NCI-H82 (cell line): ENCODE results near the gene RORC.

ENCODE experiments used
- DNase-seq: peaks from one replicate; lab custom pipeline; 2025; lab: John Stamatoyannopoulos, UW

Gene RORC

DNA sequence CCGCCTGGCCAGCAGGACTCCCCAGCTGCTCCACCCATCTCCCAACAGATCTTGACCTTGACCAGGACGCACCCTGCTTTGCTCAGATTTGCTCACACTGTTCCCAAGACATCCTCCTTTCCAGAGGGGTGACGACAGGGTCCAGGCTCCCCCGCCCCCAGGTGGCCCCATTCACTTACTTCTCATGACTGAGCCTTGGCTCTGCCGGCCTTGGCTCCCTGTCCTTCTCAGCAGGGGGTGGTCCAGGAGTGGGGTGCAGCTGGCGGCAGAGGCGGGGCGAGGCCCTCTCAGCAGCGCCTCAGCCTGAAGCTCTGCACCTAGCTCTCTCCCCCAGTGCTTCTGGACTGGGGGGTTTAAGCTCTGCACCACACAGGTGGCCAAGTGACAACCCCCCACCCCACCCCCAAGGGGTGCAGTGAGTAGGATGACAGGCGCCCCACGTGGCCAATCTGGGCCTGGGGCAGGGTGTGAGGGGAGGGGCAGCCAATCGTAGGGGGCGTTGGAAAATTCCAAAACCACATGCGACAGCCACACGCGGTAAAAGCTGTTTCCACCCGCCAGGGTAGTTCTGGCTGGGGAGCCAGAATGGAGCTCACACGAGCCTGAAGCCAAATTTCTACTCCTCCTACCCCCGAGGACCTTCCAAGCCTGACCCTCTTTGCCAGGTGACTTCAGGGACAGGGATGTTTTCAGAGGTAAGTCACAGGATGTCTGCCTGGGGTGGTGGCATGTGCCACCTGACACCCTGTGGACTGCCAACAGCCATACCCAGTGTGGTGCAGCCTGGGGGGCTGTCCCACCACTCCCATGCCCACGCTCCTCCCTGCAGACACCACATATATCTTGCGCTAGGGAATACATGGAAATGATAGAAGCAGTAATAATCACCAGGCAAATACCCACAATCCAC lies 5.6 kb downstream of the RORC start:
- no peak for DNase-seq

DNA sequence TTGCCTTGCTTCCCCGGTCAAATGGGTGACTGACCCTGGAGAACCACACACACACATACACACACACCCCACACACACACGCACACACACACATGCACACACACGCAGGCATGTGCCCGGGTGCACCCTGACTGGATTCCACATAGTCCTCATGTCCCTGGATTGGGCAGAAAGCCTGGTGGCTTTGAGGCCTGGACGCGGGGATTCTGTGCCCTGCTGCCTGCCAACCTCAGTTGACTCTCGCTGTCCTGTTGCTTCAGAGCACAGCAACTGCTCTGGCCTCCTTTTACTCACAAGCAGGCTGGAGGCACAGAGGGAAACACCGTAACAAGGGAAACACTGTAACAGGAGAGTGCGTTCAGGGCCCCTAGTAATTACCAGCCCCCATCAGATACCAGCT lies 6.4 kb downstream of the RORC start:
- DNase-seq = no peak

DNA sequence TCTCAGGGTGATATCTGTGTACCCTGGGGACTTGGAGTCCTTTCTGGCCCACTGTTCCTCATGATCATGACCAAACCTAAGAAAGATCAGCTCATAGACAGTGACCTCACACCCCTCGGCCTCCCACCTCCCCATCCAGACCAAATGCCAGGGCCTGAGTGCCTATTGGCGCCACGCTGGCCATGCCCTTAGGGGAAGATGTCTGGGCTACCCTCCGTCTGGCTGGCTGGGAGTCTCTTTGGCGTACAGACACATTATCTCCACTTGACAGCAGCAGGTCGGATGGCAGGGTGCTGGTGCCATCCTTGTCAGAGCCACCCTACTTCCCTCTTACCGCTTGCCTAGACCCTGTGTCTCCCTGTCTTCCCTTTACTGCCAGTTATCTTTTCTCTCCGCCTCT lies 8.4 kb downstream of the RORC start:
- DNase-seq = no peak

DNA sequence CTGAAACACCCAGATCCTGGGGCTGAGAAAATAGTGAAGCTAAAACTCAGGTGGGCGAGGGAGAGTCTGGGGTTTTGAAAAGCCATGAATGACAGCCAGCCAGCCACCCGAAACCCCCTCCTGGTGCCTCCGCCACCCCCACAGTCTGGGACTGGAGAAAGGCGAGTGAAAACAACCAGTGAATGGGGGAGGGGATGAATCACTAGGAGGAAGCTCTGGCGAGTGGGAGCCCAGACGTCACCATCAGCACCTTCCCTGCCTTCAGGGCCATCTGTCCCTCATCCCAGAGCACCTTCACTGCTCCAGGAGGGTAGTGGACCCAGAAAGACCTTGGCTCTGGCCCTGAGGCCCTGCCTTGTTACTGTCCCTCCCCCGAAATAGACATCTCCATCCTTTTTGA lies 9.2 kb downstream of the RORC start:
- peak; percentile 19 for DNase-seq

DNA sequence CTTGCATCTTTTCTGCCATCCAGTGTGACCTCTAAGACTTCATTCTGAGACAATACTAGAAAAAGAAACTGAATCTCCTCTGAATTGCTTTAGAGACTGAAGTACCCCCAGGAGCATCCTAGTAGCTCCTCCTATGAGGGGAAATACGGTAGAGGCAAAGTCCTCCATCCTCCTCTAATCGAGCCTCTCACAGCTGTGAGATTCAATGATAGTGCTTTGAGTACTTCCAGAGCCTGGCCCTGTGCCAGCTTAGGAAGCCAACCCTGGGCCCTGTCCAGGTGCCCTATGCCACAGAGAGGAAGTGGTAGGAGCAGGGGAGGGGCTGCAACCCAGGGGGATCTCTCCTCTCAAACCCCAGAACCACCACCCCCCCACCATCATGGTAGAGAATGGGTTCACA lies 10.7 kb downstream of the RORC start:
- no peak for DNase-seq

DNA sequence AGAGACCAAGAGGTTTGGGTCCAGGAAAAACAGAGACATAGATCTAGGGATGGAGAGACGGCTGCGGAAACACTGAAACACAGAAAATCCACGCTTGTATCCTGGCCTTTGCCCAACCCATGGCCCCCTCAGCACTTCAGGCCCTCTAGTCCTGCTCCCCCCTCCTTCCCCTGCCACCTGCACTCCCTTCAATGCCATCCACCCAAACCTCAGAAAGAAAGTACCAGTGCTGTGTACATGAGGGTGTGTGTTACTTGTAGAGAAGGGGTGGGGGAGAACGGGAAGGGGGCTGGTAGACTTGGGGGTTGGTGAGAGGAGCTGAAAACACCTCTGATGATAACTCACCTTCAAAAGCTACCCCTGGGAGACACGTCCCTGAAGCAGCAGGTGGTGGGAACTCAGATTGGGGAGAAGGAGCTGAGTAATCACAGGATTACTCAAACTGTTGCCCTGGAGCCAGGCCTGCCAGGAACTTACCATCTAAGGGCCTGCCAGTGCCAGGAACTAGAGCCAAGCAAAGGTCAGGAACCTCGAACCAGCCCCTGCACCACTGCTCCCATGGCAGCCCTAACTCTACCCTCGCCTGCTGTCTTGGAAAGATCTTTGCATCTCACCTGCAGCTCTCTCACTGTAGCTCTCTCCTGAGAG lies 11.5 kb downstream of the RORC start:
- DNase-seq = no peak

DNA sequence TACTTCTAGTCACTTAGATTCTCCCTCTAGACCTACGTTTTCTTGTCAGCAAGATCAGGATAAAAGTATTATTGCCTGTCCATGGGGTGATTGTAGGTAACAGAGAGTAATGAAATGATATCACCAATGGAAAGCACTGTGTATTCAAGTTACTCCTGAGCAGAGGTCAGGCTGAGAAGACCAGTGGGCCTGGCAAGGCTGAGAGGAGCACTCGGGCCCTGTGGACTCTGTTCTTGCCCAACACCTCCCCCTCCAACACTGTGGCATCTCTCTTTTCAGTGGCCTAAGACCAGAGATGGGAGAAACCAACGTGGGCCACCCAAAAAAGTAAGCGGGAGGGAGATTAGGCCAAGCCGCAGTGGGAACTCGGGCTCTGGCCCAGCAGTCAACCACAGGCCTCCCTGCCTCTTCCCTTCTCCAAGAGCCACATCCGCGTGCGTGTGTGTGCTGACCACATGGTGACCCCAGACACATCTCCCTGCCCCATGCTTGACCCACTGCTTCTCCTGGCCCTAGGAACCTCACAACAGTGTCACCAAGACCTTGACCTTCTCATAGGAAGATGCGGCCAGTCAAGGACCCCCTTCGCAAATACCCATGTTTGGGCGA lies 12.3 kb downstream of the RORC start:
- DNase-seq = no peak

DNA sequence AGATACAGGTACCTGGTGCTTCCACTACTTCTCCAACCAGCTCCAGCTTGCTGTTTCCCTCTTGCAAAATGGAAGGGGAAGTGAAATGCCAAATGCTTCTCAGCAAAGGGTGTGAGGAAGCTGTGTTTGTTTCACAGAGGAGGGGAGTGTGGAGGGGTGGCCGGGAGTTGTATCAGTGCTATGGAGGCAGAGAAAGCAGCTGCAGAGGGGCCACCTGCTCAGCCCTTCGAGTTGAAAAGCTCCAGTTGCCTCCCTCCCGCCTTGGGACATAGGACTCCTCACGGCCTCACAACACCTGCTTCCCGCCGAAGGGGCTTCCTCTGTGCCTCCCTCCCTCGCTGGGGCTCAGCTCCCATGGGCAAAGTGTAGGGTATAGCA lies 14.3 kb downstream of the RORC start:
- DNase-seq = no peak

DNA sequence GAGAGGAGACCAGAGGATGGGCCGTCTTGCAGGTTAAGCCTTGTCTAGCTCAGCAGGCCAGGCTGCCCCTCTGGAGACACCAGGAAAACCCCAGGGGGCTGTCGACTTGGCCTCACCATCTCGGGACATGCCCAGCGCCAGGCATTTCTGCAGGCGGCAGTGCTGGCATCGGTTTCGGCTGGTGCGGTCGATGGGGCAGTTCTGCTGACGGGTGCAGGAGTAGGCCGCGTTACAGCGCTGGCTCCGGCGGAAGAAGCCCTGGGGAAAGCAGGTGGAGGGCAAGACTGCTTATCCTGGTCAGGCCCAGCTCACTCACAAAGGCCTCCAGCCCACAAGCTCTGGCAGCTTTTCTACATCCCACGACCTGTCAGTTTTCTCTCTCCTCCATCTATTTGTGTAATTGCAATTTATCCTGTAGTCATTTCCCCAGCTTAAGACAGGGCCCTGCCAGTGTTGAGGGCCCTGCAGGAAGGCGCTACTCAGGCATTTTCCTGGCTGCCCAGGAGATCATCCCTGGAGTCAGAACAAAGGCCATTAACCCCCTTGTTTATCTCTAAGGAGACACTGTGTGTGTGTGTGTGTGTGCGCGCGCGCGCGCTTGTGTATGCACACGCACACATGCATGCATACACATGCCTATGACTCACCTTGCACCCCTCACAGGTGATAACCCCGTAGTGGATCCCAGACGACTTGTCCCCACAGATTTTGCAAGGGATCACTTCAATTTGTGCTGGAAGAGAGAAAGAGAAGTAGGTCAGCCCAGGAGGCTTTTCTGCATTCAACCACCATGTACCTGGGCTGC lies 14.9 kb downstream of the RORC start:
- DNase-seq = no peak

DNA sequence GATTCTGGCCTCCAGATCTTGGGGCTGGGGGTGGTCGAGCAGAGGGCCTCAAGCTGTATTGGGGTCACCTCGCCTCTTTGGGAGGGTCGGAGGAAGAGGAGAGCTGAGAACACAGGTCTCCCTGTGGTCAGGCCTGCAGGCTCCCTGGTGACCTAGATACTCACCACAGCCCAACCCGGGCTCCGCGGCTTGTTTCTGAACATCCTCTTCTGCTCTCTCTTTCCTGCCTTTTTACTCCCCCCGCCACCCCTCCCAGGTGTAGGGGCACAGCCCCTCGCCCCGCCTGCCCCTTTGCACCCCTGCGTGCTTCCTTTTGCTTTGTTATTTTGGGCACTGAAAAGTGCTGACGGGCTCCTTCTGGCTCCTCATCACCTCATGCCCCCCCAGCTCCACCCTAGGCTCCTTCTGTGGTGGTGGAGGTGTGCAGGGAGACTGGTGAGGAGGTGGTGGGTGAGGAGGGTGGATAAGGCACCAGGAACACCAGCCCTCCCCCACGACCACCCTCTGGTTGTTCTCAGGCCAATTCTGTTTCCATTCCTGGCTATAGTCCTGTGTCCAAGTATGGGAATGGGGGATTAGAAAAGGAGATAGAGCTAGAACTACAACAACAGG lies 15.8 kb downstream of the RORC start:
- no peak for DNase-seq

DNA sequence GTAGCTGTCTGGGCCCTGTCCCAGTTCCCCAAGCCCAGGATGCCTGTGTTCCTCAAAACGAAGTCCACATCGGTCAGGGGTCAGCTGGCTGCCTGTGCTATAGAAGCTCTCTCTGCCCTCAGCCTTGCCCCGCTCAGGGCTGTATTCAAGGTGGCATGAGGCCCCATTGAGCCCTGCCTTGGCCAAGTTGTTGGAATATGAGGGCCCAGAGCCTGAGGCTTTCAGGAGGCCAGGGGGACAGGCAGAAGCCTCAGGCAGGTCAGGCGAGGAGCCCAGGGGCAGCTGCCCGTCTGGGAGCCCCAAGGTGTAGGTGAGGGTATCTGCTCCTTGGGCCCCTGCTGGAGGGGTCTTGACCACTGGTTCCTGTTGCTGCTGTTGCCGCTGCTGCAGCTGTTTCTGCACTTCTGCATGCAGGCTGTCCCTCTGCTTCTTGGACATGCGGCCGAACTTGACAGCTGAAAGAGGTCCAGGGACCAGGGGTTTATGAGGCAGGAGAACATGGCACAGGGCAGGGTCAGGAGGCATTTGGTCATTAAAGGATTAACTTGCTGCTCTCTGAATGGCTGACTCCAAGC lies 16.5 kb downstream of the RORC start:
- DNase-seq = no peak

DNA sequence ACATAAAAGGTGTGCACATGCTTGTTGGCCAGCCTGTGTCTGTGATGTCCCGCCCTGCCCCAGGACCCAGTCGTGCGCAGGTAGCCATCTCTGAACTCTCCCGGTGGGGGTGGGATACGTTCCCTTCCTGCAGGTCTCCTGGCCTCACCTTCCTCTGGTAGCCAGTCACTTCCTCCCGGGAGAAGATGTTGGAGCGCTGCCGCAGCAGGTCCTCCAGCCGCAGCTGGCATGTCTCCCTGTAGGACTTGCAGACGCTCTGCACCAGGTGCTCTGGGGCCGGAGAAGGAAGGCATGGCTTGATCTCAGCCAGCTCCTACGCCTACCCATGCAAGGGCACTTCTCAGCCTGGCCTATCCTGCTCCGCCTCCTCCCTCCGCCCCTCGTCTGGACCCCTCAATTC lies 17.2 kb downstream of the RORC start:
- no peak for DNase-seq

DNA sequence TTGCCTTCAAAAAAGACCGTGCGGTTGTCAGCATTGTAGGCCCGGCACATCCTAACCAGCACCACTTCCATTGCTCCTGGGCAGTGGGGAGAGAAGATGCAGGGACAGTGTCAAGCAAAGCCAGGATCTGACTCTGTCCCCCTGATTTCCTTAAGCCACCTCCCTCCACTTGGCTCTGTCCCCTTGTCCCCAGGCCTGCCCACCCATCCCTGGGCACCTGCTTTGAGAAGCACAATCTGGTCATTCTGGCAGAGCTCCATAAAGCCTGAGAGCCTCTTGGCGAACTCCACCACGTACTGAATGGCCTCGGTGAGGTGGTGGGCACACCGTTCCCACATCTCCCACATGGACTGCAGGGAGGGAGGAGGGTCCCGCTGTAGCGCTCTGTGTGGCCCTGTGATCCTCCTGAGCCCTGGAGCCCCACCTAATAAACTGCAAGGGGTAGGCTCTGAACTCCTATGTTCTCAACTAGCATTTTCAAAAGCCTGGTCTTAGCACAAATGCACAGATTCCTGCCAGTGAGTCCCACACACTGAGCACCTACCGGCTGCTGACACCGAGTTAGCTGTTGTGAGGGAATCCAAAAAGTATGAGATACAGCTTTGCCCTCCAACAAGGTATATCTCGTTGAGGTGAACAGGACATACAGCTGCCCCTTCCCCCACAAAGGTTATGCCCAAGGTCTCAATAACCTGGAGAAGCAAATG lies 18.2 kb downstream of the RORC start:
- no peak for DNase-seq

DNA sequence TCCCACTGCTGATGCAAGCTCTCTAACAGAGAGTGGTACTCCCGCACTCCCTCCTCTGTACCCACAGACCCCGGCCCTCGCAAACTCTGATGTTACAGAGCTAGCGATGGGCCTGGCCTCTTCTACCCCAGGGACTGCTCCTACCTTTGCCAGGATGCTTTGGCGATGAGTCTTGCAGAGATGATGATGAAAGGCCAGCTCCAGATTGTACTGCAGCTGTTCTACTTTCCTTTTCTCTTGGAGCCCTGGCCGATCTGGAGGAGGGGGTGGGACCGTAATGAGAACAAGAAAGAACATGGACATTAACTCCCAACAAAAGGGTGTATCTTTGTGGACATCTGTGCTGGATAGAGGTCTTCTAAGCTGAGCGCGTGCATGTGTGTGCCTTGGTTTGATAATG lies 20.4 kb downstream of the RORC start:
- no peak for DNase-seq

DNA sequence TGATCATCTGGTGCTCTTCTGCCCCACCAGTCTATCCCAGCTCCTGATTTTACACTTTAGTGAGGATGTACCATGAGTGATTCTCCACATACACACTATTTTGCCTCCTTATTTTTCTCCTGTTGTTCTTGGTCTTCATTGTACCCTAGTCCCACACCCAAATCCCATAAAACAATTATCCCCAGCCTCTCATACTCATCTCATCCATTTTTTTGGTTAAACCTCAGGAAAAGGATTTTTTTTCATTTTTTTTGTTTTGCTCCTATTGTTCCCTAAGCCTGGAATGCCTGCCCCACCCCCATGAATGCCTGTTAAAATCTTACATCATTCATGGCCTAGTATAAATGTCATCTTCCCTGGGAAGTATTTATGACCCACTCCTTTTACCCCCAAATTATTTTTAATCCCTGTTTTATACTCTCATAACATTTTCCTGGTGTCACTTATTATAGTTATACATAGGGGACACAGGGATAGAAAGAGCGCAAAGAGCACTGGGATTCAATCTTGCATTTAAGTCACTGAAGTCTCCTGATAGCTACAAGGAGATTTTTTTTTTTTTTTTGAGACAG lies 21.5 kb downstream of the RORC start:
- no peak for DNase-seq

DNA sequence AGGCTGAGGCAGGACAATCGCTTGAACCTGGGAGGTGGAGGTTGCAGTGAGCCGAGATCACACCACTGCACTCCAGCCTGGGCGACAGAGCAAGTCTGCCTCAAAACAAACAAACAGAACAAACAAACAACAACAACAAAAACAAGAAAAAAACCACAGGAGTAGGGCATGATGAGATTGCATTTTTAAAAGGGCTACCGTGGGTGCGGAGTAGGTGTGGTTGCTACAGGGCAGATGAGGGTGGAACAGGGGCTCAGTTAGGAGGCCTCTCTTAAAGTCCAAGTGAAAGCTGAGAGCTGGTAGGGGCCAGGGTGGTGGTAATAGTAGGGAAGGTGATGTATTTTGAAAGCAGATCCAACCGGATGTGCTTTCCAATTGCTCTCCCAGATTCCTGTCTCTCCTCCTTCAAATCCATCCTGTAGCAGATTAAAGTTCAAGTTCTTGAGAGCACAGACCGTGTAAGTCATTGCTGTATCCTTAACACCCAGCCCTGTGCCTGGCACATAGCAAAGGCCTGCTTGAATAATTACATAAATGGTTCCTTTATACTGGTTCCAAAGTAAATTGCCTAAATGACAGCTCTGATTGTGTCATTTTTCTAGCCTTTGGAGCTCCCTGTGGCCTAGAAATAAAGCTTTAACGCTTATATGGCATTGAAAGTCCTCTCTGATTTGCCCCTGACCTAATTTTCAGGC lies 22.2 kb downstream of the RORC start:
- DNase-seq = no peak

DNA sequence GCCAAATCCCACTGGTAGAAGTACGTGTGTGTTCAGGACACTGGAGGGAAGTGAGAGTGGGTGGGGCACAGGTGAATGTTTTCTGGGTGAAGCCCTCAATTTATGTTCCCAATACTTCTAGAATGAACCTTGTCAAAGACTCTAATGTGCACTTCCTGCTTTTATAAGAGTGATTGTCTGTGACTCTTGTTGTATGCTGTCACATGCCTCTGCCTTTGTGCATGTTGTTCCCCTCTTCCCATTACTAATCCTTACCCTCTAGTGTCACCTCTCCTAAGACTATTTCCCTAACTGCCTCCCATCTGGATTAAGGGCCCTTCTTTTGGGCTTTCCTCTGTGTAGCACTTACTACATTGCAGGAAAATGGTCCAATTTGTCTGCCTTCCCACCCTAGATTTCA lies 23.8 kb downstream of the RORC start:
- peak; percentile 28 for DNase-seq

DNA sequence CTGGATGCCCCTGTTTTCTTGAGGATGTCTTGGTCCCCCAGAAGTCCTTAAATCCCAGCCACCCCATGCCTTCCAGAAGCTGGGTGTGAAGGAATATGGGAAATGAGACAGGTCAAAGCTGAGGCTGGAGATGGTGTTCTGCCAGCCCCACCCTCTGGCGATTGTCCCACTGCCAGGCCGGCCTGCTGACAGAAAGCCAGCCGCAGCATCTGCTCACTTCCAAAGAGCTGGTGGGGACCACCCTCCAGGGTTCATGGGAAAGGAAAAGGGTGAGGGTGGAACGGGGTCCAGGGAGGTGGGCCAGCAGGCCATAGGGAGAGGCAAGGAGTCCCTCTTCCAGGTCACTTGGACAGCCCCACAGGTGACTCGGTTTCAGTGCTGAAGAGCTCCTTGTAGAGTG lies 24.5 kb downstream of the RORC start:
- DNase-seq = no peak

DNA sequence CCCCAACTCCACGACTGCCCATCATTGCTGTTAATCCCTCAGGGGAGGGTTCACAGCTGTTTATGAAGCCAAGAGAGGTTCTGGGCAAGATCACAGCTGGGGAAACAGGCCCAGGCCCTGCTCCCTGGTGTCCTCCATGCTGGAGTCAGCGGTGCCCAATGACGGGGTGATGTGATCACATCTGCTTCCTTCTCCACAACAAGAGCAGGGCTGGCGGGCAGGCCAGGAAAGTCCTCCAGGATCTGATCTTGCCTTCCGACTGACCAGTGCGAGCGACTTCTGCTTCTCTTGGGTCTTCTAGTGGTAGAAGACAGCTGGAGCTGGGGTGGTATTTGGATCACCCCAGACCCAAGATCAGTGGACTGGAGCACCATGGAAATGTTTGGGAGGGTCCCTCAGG lies 25.4 kb downstream of the RORC start:
- DNase-seq = peak; percentile 24
